HCT116 (cell line): ENCODE data around the gene KLHL9. TPM values are rescaled to one million over a fixed set of nuclear protein-coding genes. Genes with fewer than 3 reads are reported as not detected.

Source experiments
- ATAC-seq: fragments of 200-7000 bp; cut with Tn5 transposase; 2 replicates; pipeline ENCODE4 v1.9.1; 2020; ENCODE audit warnings: mild to moderate bottlenecking, moderate library complexity
- BruUV-seq: library from RNA; stranded (reverse); fragments of 400-500 nt; replicated peaks from 2 replicates; lab custom pipeline; 2021; lab: Mats Ljungman, UMichigan
- CTCF ChIA-PET: fragments of 300-600 bp; sonication (Branson Sonifier 250); formaldehyde crosslinking; loops from one replicate; lab custom pipeline; 2021; ENCODE audit warnings: antibody characterized with exemption; lab: Charles Lee
- POLR2A ChIA-PET: fragments of 300-600, 350-600 bp; sonication (Branson Sonifier 250); formaldehyde crosslinking; loops from one replicate; lab custom pipeline; 2021; ENCODE audit warnings: antibody characterized with exemption; lab: Charles Lee
- RAD21 ChIA-PET, 2 experiments: fragments of 300-600 bp; sonication (Branson Sonifier 250); formaldehyde crosslinking; loops; one replicate each; lab custom pipeline; 2023; ENCODE audit warnings: low total read pairs in 2 of 2; ENCODE audit not compliant: uncharacterized antibody in 2 of 2, unreplicated experiment in 2 of 2, low non-redundant PET in 1 of 2; lab: Charles Lee
- DNase-seq: peaks from one replicate; pipeline ENCODE4 v3.0.0-alpha.2; 2010; ENCODE audit warnings: low read depth, low spot score
- H2AFZ ChIP-seq: fragments of 200-600 bp; shearing (Covaris generic), sonication (generic); 2 replicates; pipeline ENCODE4 v1.6.1; 2017; ENCODE audit warnings: low read depth, mixed run types, mixed read lengths, antibody characterized with exemption, low read length; ENCODE audit not compliant: poor library complexity, severe bottlenecking
- H3K27ac ChIP-seq: 2 replicates; pipeline ENCODE4 v1.5.1; 2012; ENCODE audit warnings: low read depth, low read length
- H3K27me3 ChIP-seq: fragments of 200-600 bp; sonication (generic); 2 replicates; pipeline ENCODE4 v1.6.1; 2016; ENCODE audit warnings: mixed run types, low read length, mixed read lengths; ENCODE audit not compliant: insufficient read depth
- H3K36me3 ChIP-seq, 2 experiments: fragments of 200-500 bp in 1 of 2; fragments of 200-600 bp in 1 of 2; sonication (Bioruptor generic) in 1 of 2; sonication (generic) in 1 of 2; 2 replicates each; pipeline versions ENCODE4 v1.5.1 to v1.6.1; 2014 to 2016; ENCODE audit warnings: low read length in 2 of 2, inconsistent platforms in 1 of 2, mixed read lengths in 1 of 2, mixed run types in 1 of 2; ENCODE audit not compliant: insufficient read depth in 2 of 2, control insufficient read depth in 1 of 2
- H3K4me1 ChIP-seq, 2 experiments: fragments of 200-600 bp in 1 of 2; sonication (generic) in 1 of 2; 2 replicates each; pipeline versions ENCODE4 v1.5.1 to v1.6.1; 2012 to 2017; ENCODE audit warnings: low read length in 2 of 2, inconsistent platforms in 1 of 2, mild to moderate bottlenecking in 1 of 2, mixed read lengths in 1 of 2, mixed run types in 1 of 2, moderate library complexity in 1 of 2; ENCODE audit not compliant: insufficient read depth in 2 of 2, control insufficient read depth in 1 of 2
- H3K4me2 ChIP-seq: fragments of 200-600 bp; sonication (generic); 2 replicates; pipeline ENCODE4 v1.6.1; 2017; ENCODE audit warnings: mixed run types, low read length, mixed read lengths
- H3K4me3 ChIP-seq, 2 experiments: fragments of 200-600 bp in 1 of 2; sonication (generic) in 1 of 2; replicated peaks in 1 of 2; 2 replicates each; pipeline ENCODE4 v1.5.1; 2011 to 2016; ENCODE audit warnings: low read length in 2 of 2, control low read depth in 1 of 2, low read depth in 1 of 2, mild to moderate bottlenecking in 1 of 2, mixed read lengths in 1 of 2, mixed run types in 1 of 2
- H3K79me2 ChIP-seq: fragments of 200-600 bp; sonication (generic); 2 replicates; pipeline ENCODE4 v1.6.1; 2017; ENCODE audit warnings: mild to moderate bottlenecking, mixed run types, low read length, moderate library complexity, mixed read lengths; ENCODE audit not compliant: insufficient read depth
- H3K9ac ChIP-seq: fragments of 200-600 bp; sonication (generic); 2 replicates; pipeline ENCODE4 v1.6.1; 2016; ENCODE audit warnings: low read length, mixed read lengths
- H3K9me2 ChIP-seq: fragments of 200-600 bp; sonication (generic), shearing (Covaris generic); 2 replicates; pipeline ENCODE4 v1.6.1; 2017; ENCODE audit warnings: mixed run types, mild to moderate bottlenecking, moderate library complexity; ENCODE audit not compliant: insufficient read depth
- H3K9me3 ChIP-seq, 2 experiments: fragments of 200-500 bp in 1 of 2; fragments of 200-600 bp in 1 of 2; sonication (Bioruptor generic) in 1 of 2; sonication (generic) in 1 of 2; 2 replicates each; pipeline ENCODE4 v1.6.1; 2014 to 2017; ENCODE audit warnings: low read length in 2 of 2, mixed read lengths in 2 of 2, inconsistent platforms in 1 of 2, low read depth in 1 of 2, mild to moderate bottlenecking in 1 of 2, mixed run types in 1 of 2, moderate library complexity in 1 of 2; ENCODE audit not compliant: control insufficient read depth in 1 of 2, insufficient read depth in 1 of 2
- H4K20me1 ChIP-seq: fragments of 200-600 bp; sonication (generic), shearing (Covaris generic); 2 replicates; pipeline ENCODE4 v1.6.1; 2017; ENCODE audit warnings: mixed run types, mild to moderate bottlenecking, moderate library complexity; ENCODE audit not compliant: insufficient read depth
- ATF3 ChIP-seq: IDR thresholded peaks from 2 replicates; pipeline ENCODE4 v1.6.1; 2012
- CBX3 ChIP-seq: IDR thresholded peaks from 2 replicates; pipeline ENCODE4 v1.6.1; 2012; ENCODE audit warnings: low read depth
- CEBPB ChIP-seq: IDR thresholded peaks from 2 replicates; pipeline ENCODE4 v1.6.1; 2012; ENCODE audit warnings: low read depth
- EGR1 ChIP-seq: IDR thresholded peaks from 2 replicates; pipeline ENCODE4 v1.6.1; 2012; ENCODE audit warnings: low read depth
- ELF1 ChIP-seq: IDR thresholded peaks from 2 replicates; pipeline ENCODE4 v1.6.1; 2012; ENCODE audit warnings: low read depth, borderline replicate concordance
- EZH2 ChIP-seq: fragments of 200-600 bp; sonication (generic); IDR thresholded peaks from 2 replicates; pipeline ENCODE4 v1.6.1; 2017; ENCODE audit warnings: antibody characterized with exemption, mixed run types
- EZH2phosphoT487 ChIP-seq: fragments of 200-600 bp; IDR thresholded peaks from 2 replicates; pipeline ENCODE4 v1.6.1; 2018; ENCODE audit warnings: antibody characterized with exemption, borderline replicate concordance
- FOSL1 ChIP-seq: IDR thresholded peaks from 2 replicates; pipeline ENCODE4 v1.6.1; 2012; ENCODE audit warnings: low read depth
- JUND ChIP-seq: IDR thresholded peaks from 2 replicates; pipeline ENCODE4 v1.6.1; 2012
- POLR2A ChIP-seq: IDR thresholded peaks from 2 replicates; pipeline ENCODE4 v1.7.0; 2011; ENCODE audit warnings: borderline replicate concordance; ENCODE audit not compliant: insufficient read depth, insufficient read length; ENCODE audit errors: extremely low read depth
- RAD21 ChIP-seq: IDR thresholded peaks from 2 replicates; pipeline ENCODE4 v1.6.1; 2012; ENCODE audit warnings: low read depth, mild to moderate bottlenecking
- REST ChIP-seq: IDR thresholded peaks from 2 replicates; pipeline ENCODE4 v1.6.1; 2012; ENCODE audit warnings: low read depth
- SIN3A ChIP-seq: IDR thresholded peaks from 2 replicates; pipeline ENCODE4 v1.6.1; 2012; ENCODE audit warnings: low read depth
- SRF ChIP-seq: IDR thresholded peaks from 2 replicates; pipeline ENCODE4 v1.6.1; 2012; ENCODE audit warnings: low read depth
- TCF7L2 ChIP-seq: IDR thresholded peaks from 2 replicates; pipeline ENCODE4 v1.7.0; 2011; ENCODE audit warnings: borderline replicate concordance, inconsistent platforms; ENCODE audit not compliant: insufficient read depth, insufficient read length; ENCODE audit errors: extremely low read depth
- YY1 ChIP-seq: IDR thresholded peaks from 2 replicates; pipeline ENCODE4 v1.6.1; 2011; ENCODE audit warnings: low read length, low read depth, moderate library complexity, mild to moderate bottlenecking; ENCODE audit not compliant: insufficient replicate concordance; ENCODE audit errors: extremely low read depth
- ZFX ChIP-seq: fragments of 450-650 bp; IDR thresholded peaks from 2 replicates; pipeline ENCODE4 v1.6.1; 2017
- intact Hi-C: fragments of 100-400 bp; cut with micrococcal nuclease; formaldehyde crosslinking; loops from 2 replicates; pipeline ENCODE4 v1.10.0; 2022
- total RNA-seq: library from RNA; stranded (reverse); gene quantifications from one replicate; pipeline ENCODE4 v1.2.1, GENCODE V29; 2021; ENCODE audit not compliant: unreplicated experiment

The KLHL9 gene
- total RNA-seq, 1 experiment from 2014 or later, result 16.4 TPM

DNA sequence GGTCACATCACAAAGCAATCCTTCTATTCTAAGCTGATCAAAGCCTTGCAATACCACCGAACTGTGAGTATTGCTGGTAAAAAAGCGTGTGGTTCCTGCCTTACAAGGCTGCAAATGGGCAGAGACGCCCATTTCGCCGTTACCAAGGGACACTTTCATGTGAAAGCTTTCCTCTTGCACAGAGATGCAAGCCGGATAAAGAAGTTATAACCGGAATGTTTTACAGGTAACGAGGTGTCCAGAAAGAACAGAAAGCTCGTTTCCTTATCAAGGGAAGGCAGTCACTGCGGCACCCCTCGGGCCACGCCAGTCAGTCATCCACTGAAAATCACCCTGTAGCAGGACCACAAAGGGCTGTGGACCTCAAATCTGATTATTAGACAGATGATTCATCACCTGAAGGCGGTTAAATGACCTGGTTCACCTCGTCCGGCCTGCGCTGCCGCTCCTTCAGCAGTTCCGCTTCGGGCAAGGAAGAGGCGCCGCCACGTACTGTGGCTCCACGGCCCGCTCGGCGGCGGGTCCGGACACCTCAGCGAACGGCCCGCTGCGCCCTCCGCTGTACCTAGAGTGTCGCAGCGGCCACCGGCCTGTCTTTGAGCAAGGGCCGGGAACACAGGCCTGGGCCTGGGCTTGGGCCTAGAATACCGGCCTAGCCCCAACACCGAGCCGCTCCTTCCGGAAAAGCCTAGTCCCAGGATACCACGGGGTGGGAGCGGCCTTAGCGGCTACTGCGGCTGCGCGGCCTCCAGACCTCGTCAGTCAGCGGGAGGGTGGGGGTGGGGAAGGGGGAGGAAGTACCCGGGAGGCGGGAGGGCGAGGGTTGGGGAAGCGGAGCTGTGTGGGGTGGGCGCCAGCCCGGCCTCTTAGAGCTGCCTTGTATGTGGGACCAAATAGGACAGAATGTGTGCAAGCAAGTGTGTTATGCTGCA, at the start of gene KLHL9 (continued):
- TF ChIP-seq EZH2 (no peak), POLR2A (peak; percentile 46), FOSL1 (no peak), ATF3 (no peak), TCF7L2 (no peak), YY1 (no peak), SIN3A (peak; percentile 37), JUND (no peak)

DNA sequence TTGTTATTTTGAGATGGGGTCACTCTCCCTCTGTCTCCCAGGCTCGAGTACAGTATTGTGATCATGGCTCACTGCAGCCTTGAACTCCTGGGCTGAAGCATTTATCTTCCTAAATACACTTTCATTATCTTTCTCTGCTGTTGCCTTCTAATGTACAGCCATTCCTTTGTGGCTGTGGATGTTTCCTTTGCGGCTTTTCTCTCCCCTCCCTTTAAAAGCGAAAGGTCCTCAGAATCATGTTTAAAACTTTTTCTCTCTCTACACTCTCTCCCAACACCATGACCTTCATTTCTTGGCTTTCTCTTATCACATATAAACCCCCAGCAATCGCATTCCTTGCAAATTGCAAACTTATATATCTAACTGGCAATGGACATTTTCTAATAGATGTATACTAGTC, 48.4 kb upstream of the KLHL9 start:
- TF ChIP-seq ELF1, result no peak
- no peak for TF ChIP-seq REST
- no peak for TF ChIP-seq SIN3A
- no peak for TF ChIP-seq EGR1
- no peak for TF ChIP-seq POLR2A
- no peak for TF ChIP-seq CBX3
- TF ChIP-seq SRF, result no peak
- no peak for TF ChIP-seq FOSL1
- TF ChIP-seq CEBPB, result no peak
- no peak for TF ChIP-seq EZH2phosphoT487
- no peak for TF ChIP-seq RAD21
- TF ChIP-seq ATF3, result no peak
- TF ChIP-seq ZFX, result no peak
- no peaks in the 10 kb centered on the region for H3K79me2 ChIP-seq
- no peaks in the 10 kb centered on the region for H4K20me1 ChIP-seq
- H3K4me2 ChIP-seq, result no peak overlapping the region
- no peaks in the 10 kb centered on the region for H3K9me3 ChIP-seq
- DNase-seq (no peak), ATAC-seq (no peak)
- RAD21 ChIA-PET, result no interaction called here
- H3K9me2 ChIP-seq, result no peaks in the 10 kb centered on the region
- H3K9ac ChIP-seq, result no peak overlapping the region
- H3K36me3 ChIP-seq, result no peaks in the 10 kb centered on the region
- BruUV-seq, result no TSS peak
- CTCF ChIA-PET, result no interaction called here
- no peaks in the 10 kb centered on the region for H3K27me3 ChIP-seq
- no peak overlapping the region for H3K27ac ChIP-seq
- no peak overlapping the region for H3K4me3 ChIP-seq
- no peak overlapping the region for H2AFZ ChIP-seq
- POLR2A ChIA-PET, result no interaction called here
- no peaks in the 10 kb centered on the region for H3K4me1 ChIP-seq
- intact Hi-C loops, result no loop called here
